GM12874 (cell line): ENCODE measurements around the gene CDC5L.

ENCODE experiments used
- CTCF ChIP-seq: IDR thresholded peaks from 2 replicates; pipeline ENCODE4 v1.5.1; 2011; ENCODE audit warnings: low read depth, mild to moderate bottlenecking, control low read depth, low read length, moderate library complexity; ENCODE audit not compliant: insufficient read depth

The CDC5L gene

GRCh38 chr6:44342489-44342888, 45.0 kb upstream of the CDC5L start, which contains the start of gene SPATS1:
TSS of gene SPATS1 (plus strand) at chr6:44342650. CDS start at chr6:44343096, 446 bp downstream.
- no peak for TF ChIP-seq CTCF

GRCh38 chr6:44349904-44350649, 37.4 kb upstream of the CDC5L start:
- TF ChIP-seq CTCF: no peak

GRCh38 chr6:44352259-44352658, 35.2 kb upstream of the CDC5L start:
- TF ChIP-seq CTCF: no peak

GRCh38 chr6:44353336-44353735, 34.2 kb upstream of the CDC5L start:
- no peak for TF ChIP-seq CTCF

- TF ChIP-seq CTCF: no peak
These were observed 31.9 kb upstream of the CDC5L start for GRCh38 chr6:44355640-44356039.

GRCh38 chr6:44356487-44356886, 31.0 kb upstream of the CDC5L start:
- TF ChIP-seq CTCF: no peak

- no peak for TF ChIP-seq CTCF
These were observed 27.5 kb upstream of the CDC5L start for GRCh38 chr6:44359973-44360372.
